ENCODE results near the gene UBE2E1.

GRCh38 chr3:23795096-23795495 lies 10.7 kb upstream of the UBE2E1 start:
- no peak for TF ChIP-seq EP300 (IDR thresholded peaks at IDR 0.05)
- TF ChIP-seq CTCF (IDR thresholded peaks at IDR 0.05), result no peak
- no peak for TF ChIP-seq POLR2A (IDR thresholded peaks at IDR 0.05; ENCODE audit: low read depth)
- no peak for TF ChIP-seq POLR2AphosphoS5 (IDR thresholded peaks at IDR 0.05)
